Epithelial cell of proximal tubule (primary cell): ENCODE measurements around the gene HECTD1. TPM values are rescaled to one million over a fixed set of nuclear protein-coding genes. Genes with fewer than 3 reads are reported as not detected.
"Not testable (repeated sequence)": the region's sequence is repeated elsewhere in the genome, so short reads cannot be mapped to it uniquely, and the experiment has no call there.

Experiments
- DNase-seq: peaks from one replicate; pipeline ENCODE4 v3.0.0-alpha.2; 2011; ENCODE audit warnings: low read depth
- H3K4me3 ChIP-seq: 2 replicates; pipeline ENCODE4 v1.5.1; 2011; ENCODE audit warnings: low read depth, mild to moderate bottlenecking, low read length
- CTCF ChIP-seq: conservative IDR thresholded peaks from 2 replicates; pipeline ENCODE4 v1.5.1; 2012; ENCODE audit warnings: low read depth, mild to moderate bottlenecking, low read length
- total RNA-seq: library from RNA; depleted of rRNA; stranded (reverse); fragments of >200 nt; gene quantifications from 2 replicates; pipeline ENCODE4 v1.2.3, GENCODE V29; 2015

HECTD1 gene
- total RNA-seq, 1 donor from 2014 or later = 101 TPM

- no peak for TF ChIP-seq CTCF
- DNase-seq = no peak
- H3K4me3 ChIP-seq = no peak overlapping the region
Observed at GRCh38 chr14:31060253-31060875, 147.2 kb downstream of the HECTD1 start.

GRCh38 chr14:31059152-31059924 lies 148.3 kb downstream of the HECTD1 start:
- no peak for TF ChIP-seq CTCF
- DNase-seq = peak; percentile 66
- H3K4me3 ChIP-seq = no peak overlapping the region

- TF ChIP-seq CTCF = no peak
- H3K4me3 ChIP-seq = no peak overlapping the region
- no peak for DNase-seq
Observed at GRCh38 chr14:31057701-31058364, 149.8 kb downstream of the HECTD1 start.

GRCh38 chr14:31057035-31057434 lies 150.6 kb downstream of the HECTD1 start:
- no peak for TF ChIP-seq CTCF
- DNase-seq = no peak
- H3K4me3 ChIP-seq = no peak overlapping the region

- DNase-seq, H3K4me3 ChIP-seq: not testable (repeated sequence)
Observed at GRCh38 chr14:31052905-31053586, 154.5 kb downstream of the HECTD1 start.

GRCh38 chr14:31051511-31051910 lies 156.1 kb downstream of the HECTD1 start:
- TF ChIP-seq CTCF = no peak
- DNase-seq = no peak
- no peak overlapping the region for H3K4me3 ChIP-seq

GRCh38 chr14:31051023-31051422 lies 156.6 kb downstream of the HECTD1 start:
- H3K4me3 ChIP-seq = no peak overlapping the region
- no peak for DNase-seq
- TF ChIP-seq CTCF = no peak
